B cell (primary cell): ENCODE data around the gene MDGA2. TPM values are rescaled to one million over a fixed set of nuclear protein-coding genes. Genes with fewer than 3 reads are reported as not detected.

ENCODE experiments used
- ATAC-seq: fragments of 200-7000 bp; cut with Tn5 transposase; one replicate; pipeline ENCODE4 v1.10.0; 2021; ENCODE audit warnings: low read depth, mild to moderate bottlenecking, moderate number of reproducible peaks, moderate library complexity
- CTCF ChIA-PET: fragments of 350-600 bp; sonication (Branson Sonifier 250); formaldehyde crosslinking; loops from one replicate; lab custom pipeline; 2021; ENCODE audit warnings: antibody characterized with exemption, inconsistent platforms; lab: Charles Lee
- POLR2A ChIA-PET: fragments of 350-600 bp; sonication (Branson Sonifier 250); formaldehyde crosslinking; loops from one replicate; lab custom pipeline; 2021; ENCODE audit warnings: antibody characterized with exemption; lab: Charles Lee
- DNase-seq: peaks from one replicate; pipeline ENCODE4 v3.0.0; 2013
- H2AFZ ChIP-seq: 2 replicates; pipeline ENCODE4 v1.6.1; 2012; ENCODE audit warnings: mild to moderate bottlenecking, low read depth, low read length; ENCODE audit not compliant: insufficient read depth, poor library complexity, severe bottlenecking
- H3K27ac ChIP-seq, 2 donors: 1 replicate in 1 of 2; 2 replicates in 1 of 2; pipeline ENCODE4 v1.5.1; 2012 to 2013; ENCODE audit warnings: low read length in 2 of 2, mild to moderate bottlenecking in 2 of 2, moderate library complexity in 1 of 2
- H3K27me3 ChIP-seq, 4 experiments: fragments of 200-600 bp in 1 of 4; sonication (generic) in 1 of 4; replicated peaks in 1 of 4; 1 replicate in 2 of 4; 2 replicates in 2 of 4; pipeline versions ENCODE4 v1.6.1 to v1.7.0; 2013 to 2016; ENCODE audit warnings: low read length in 3 of 4, mild to moderate bottlenecking in 2 of 4, mixed read lengths in 1 of 4, moderate library complexity in 1 of 4; ENCODE audit not compliant: insufficient read depth in 4 of 4, control insufficient read depth in 3 of 4; ENCODE audit errors: control extremely low read depth in 1 of 4
- H3K36me3 ChIP-seq, 2 experiments: replicated peaks in 1 of 2; 1 replicate in 1 of 2; 2 replicates in 1 of 2; pipeline versions ENCODE4 v1.6.1 to v1.7.1; 2013; ENCODE audit warnings: low read length in 1 of 2; ENCODE audit not compliant: insufficient read depth in 2 of 2, control insufficient read depth in 1 of 2; ENCODE audit errors: control extremely low read depth in 1 of 2, extremely low read depth in 1 of 2
- H3K4me1 ChIP-seq, 2 donors: fragments of 200-600 bp in 1 of 2; sonication (generic) in 1 of 2; 1 replicate in 1 of 2; 2 replicates in 1 of 2; pipeline versions ENCODE4 v1.5.1 to v1.6.1; 2013 to 2017; ENCODE audit warnings: low read length in 2 of 2; ENCODE audit not compliant: control insufficient read depth in 2 of 2, insufficient read depth in 2 of 2
- H3K4me2 ChIP-seq: replicated peaks from 2 replicates; pipeline ENCODE3; 2012; ENCODE audit warnings: mild to moderate bottlenecking, low read depth, low read length; ENCODE audit not compliant: poor library complexity, severe bottlenecking
- H3K4me3 ChIP-seq, 5 experiments: fragments of 200-600 bp in 1 of 5; sonication (generic) in 1 of 5; 1 replicate in 3 of 5; 2 replicates in 2 of 5; pipeline versions ENCODE4 v1.5.1 to v1.7.0; 2011 to 2016; ENCODE audit warnings: low read length in 4 of 5, mild to moderate bottlenecking in 4 of 5, low read depth in 2 of 5, control low read depth in 1 of 5, moderate library complexity in 1 of 5; ENCODE audit not compliant: insufficient read depth in 1 of 5; ENCODE audit errors: control extremely low read depth in 1 of 5, extremely low read depth in 1 of 5
- H3K79me2 ChIP-seq: fragments of 200-600 bp; sonication (generic); one replicate; pipeline ENCODE4 v1.6.0; 2016; ENCODE audit warnings: low read length; ENCODE audit not compliant: control insufficient read depth, insufficient read depth
- H3K9ac ChIP-seq: fragments of 200-600 bp; sonication (generic); 2 replicates; pipeline ENCODE4 v1.6.1; 2017; ENCODE audit warnings: mild to moderate bottlenecking, low read length, moderate library complexity
- H3K9me3 ChIP-seq, 3 donors: one replicate each; pipeline versions ENCODE4 v1.6.1 to v1.7.1; 2013; ENCODE audit warnings: low read length in 2 of 3; ENCODE audit not compliant: control insufficient read depth in 2 of 3, insufficient read depth in 1 of 3; ENCODE audit errors: control extremely low read depth in 1 of 3
- H4K20me1 ChIP-seq: 2 replicates; pipeline ENCODE4 v1.6.0; 2012; ENCODE audit warnings: mild to moderate bottlenecking, low read length; ENCODE audit not compliant: insufficient read depth, control insufficient read depth, poor library complexity, severe bottlenecking
- H3K27ac Mint-ChIP-seq: one replicate; pipeline ENCODE4 v1.8.0; 2021; ENCODE audit warnings: mixed read lengths
- H3K27me3 Mint-ChIP-seq: one replicate; pipeline ENCODE4 v1.8.0; 2021; ENCODE audit warnings: mixed read lengths
- H3K4me1 Mint-ChIP-seq: one replicate; pipeline ENCODE4 v1.8.0; 2021; ENCODE audit warnings: mixed read lengths
- H3K4me3 Mint-ChIP-seq: one replicate; pipeline ENCODE4 v1.8.0; 2021; ENCODE audit warnings: mixed read lengths
- H3K9me3 Mint-ChIP-seq: one replicate; pipeline ENCODE4 v1.8.0; 2022; ENCODE audit warnings: mixed read lengths; ENCODE audit not compliant: insufficient read depth
- EZH2 ChIP-seq: IDR thresholded peaks from 2 replicates; pipeline ENCODE4 v1.6.1; 2012; ENCODE audit warnings: borderline replicate concordance, low read depth, mild to moderate bottlenecking, moderate library complexity, low read length; ENCODE audit not compliant: insufficient read depth, poor library complexity, severe bottlenecking
- WGBS: methylation state at CpG from one replicate; pipeline ENCODE4 v1.1.5; 2013; ENCODE audit warnings: missing lambda C conversion rate; ENCODE audit not compliant: insufficient coverage; 5-methylcytosine and 5-hydroxymethylcytosine counted together
- intact Hi-C: fragments of 100-400 bp; cut with micrococcal nuclease; formaldehyde crosslinking; loops from one replicate; pipeline ENCODE4 v1.10.0; 2022
- polyA plus RNA-seq: library from polyadenylated mRNA; depleted of rRNA; stranded (reverse); fragments of >200 nt; gene quantifications from 2 replicates; pipeline ENCODE4 v1.2.3, GENCODE V29; 2012
- total RNA-seq, 2 donors: library from RNA; stranded (reverse); fragments of 120-200 nt in 1 of 2; gene quantifications; 1 replicate in 1 of 2; 2 replicates in 1 of 2; pipeline versions ENCODE4 v1.2.3 to v1.2.4, GENCODE V29; 2013 to 2022
- TF ChIP-seq, protein P1 (sequence below): fragments of 200-600 bp; IDR thresholded peaks from one replicate; pipeline ENCODE4 v1.8.0; 2022; ENCODE audit warnings: antibody characterized with exemption, mild to moderate bottlenecking

Gene MDGA2
- total and polyA plus RNA-seq, 2 donors (not counting 1 experiment from before 2014, with no cell fraction given) = not detected

DNA sequence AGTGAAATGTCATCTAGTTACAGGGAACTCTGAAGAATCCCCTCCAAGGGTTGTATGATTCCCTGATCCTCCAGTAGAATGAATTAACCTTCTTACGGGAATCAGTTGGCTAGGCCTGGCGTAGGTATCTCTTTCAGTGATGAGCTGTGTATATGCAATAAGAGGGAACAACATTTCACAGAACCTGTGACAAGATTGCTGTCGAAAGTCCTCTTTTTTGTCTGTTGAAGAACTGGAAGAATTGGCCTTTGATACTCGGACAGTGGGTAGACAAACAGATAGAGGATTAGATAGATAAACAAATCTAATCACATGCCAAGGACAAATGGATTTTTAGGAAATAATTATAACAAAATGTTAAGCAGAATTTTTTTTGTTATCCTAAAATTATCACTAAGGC is 184.6 kb downstream of the MDGA2 start:
- no peak overlapping the region for H3K27ac Mint-ChIP-seq

DNA sequence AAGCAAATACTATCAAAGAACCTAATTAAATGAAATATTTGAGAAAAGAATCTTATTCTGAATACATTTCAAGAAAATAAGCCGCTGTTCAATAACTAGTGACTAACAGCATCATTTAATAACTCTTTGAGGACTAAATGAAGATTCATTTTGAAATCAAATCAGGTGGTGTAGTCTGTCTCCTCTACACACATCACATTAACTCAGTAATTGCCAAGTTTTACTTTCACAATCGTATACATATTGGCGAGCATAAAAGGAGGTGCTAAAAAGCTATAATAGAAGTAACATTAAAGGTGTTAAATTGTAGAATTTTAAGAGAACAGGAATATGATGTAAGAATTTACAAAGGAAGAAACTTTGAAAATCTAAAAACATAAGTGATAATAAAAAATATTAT is 185.1 kb downstream of the MDGA2 start:
- no peaks in the 10 kb centered on the region for H3K4me1 Mint-ChIP-seq
- Histone ChIP-seq H3K4me2 (no peak overlapping the region), H3K9me3 (peaks cover 0 to 3% (median 0%) of the 10 kb centered on the region in 3 donors), H4K20me1 (no peaks in the 10 kb centered on the region), H2AFZ (no peak overlapping the region), H3K36me3 (no peaks in the 10 kb centered on the region), H3K4me1 (no peaks in the 10 kb centered on the region), H3K27ac (no peak overlapping the region), H3K9ac (no peak overlapping the region), H3K79me2 (no peaks in the 10 kb centered on the region), H3K4me3 (no peak overlapping the region), H3K27me3 (no peaks in the 10 kb centered on the region)
- peaks cover 3% of the 10 kb centered on the region for H3K9me3 Mint-ChIP-seq
- no peak for DNase-seq
- no peak overlapping the region for H3K4me3 Mint-ChIP-seq
- intact Hi-C loops = no loop called here
- ChIA-PET CTCF (no interaction called here), POLR2A (no interaction called here)
- no peak overlapping the region for H3K27ac Mint-ChIP-seq
- WGBS = no CpG with 5 or more reads among the region's 3 CpGs
- TF ChIP-seq, protein P1, sequence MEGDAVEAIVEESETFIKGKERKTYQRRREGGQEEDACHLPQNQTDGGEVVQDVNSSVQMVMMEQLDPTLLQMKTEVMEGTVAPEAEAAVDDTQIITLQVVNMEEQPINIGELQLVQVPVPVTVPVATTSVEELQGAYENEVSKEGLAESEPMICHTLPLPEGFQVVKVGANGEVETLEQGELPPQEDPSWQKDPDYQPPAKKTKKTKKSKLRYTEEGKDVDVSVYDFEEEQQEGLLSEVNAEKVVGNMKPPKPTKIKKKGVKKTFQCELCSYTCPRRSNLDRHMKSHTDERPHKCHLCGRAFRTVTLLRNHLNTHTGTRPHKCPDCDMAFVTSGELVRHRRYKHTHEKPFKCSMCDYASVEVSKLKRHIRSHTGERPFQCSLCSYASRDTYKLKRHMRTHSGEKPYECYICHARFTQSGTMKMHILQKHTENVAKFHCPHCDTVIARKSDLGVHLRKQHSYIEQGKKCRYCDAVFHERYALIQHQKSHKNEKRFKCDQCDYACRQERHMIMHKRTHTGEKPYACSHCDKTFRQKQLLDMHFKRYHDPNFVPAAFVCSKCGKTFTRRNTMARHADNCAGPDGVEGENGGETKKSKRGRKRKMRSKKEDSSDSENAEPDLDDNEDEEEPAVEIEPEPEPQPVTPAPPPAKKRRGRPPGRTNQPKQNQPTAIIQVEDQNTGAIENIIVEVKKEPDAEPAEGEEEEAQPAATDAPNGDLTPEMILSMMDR = no peak
- TF ChIP-seq EZH2 = no peak
- ATAC-seq = no peak
- H3K27me3 Mint-ChIP-seq = no peaks in the 10 kb centered on the region

More for the DNA sequence above, 184.6 kb downstream of the MDGA2 start:
- no peak overlapping the region for H3K4me2 ChIP-seq
- H3K79me2 ChIP-seq = no peaks in the 10 kb centered on the region
- no peak overlapping the region for H3K4me3 ChIP-seq
- H4K20me1 ChIP-seq = no peaks in the 10 kb centered on the region
- WGBS = 80% methylated on average over 1 of the region's 4 CpGs
- CTCF ChIA-PET = no interaction called here
- intact Hi-C loops = no loop called here
- DNase-seq (no peak), ATAC-seq (no peak)
- TF ChIP-seq EZH2 = no peak
- TF ChIP-seq, protein P1 = no peak
- Mint-ChIP-seq H3K27me3 (no peaks in the 10 kb centered on the region), H3K4me3 (no peak overlapping the region), H3K9me3 (peaks cover 5% of the 10 kb centered on the region), H3K4me1 (no peaks in the 10 kb centered on the region)
- POLR2A ChIA-PET = no interaction called here
- no peak overlapping the region for H2AFZ ChIP-seq
- H3K9me3 ChIP-seq = peaks cover 0 to 3% (median 0%) of the 10 kb centered on the region in 3 donors
- H3K27me3 ChIP-seq = no peaks in the 10 kb centered on the region
- no peak overlapping the region for H3K27ac ChIP-seq
- no peaks in the 10 kb centered on the region for H3K36me3 ChIP-seq
- H3K4me1 ChIP-seq = no peaks in the 10 kb centered on the region
- H3K9ac ChIP-seq = no peak overlapping the region
